ENCODE results near the gene CDC42EP3.

DNA sequence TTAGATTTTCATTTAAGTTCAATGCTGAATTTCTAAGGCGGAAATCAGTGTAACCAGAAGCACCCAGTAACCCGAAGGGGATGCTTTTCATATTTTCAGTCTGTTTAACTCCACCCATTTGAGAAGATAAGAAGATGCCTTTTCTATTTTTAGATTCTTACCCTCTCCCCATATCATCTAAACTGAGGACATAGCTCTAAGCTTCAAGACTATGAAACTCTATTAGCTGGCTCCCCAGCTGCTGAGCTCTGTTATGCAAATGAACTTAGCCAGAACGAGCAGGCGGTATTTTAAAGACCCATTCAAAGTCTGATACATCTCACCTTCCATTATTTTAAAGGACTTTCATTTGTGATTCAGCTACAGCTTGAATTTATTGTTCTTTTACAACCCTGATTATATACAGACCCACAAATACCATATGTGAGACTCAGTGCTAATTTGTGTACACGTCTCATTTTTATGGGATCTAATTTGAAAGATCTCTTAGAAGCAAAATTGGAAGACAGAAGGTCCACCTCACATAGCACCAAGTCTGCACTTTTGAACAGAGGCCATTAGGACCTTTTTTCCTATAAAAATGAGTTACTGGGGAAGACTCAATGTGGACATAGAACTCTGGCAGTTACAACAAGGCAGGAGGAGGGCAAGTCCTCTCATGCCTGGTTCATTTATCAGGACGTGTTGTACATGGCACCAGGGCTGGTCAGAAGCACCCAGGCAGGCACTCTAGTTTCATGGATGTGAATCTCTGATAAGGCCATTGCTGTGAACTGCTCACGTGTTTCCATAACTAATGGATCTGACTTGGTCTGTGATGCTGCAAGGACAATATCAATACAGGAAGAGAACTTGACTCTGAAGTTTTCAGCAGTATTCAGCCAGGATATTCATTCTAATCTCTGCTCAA, 16.3 kb downstream of the CDC42EP3 start:
- TF ChIP-seq, protein P1, sequence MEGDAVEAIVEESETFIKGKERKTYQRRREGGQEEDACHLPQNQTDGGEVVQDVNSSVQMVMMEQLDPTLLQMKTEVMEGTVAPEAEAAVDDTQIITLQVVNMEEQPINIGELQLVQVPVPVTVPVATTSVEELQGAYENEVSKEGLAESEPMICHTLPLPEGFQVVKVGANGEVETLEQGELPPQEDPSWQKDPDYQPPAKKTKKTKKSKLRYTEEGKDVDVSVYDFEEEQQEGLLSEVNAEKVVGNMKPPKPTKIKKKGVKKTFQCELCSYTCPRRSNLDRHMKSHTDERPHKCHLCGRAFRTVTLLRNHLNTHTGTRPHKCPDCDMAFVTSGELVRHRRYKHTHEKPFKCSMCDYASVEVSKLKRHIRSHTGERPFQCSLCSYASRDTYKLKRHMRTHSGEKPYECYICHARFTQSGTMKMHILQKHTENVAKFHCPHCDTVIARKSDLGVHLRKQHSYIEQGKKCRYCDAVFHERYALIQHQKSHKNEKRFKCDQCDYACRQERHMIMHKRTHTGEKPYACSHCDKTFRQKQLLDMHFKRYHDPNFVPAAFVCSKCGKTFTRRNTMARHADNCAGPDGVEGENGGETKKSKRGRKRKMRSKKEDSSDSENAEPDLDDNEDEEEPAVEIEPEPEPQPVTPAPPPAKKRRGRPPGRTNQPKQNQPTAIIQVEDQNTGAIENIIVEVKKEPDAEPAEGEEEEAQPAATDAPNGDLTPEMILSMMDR (IDR thresholded peaks at IDR 0.05; ENCODE audit: poor library complexity, severe bottlenecking): no peak
- TF ChIP-seq POLR2AphosphoS5 (IDR thresholded peaks at IDR 0.05) (no peak), SMC3 (conservative IDR thresholded peaks at IDR 0.05; ENCODE audit: poor library complexity) (no peak), TAF1 (IDR thresholded peaks at IDR 0.05; ENCODE audit: low read depth) (no peak)
- TF ChIP-seq, protein P2, sequence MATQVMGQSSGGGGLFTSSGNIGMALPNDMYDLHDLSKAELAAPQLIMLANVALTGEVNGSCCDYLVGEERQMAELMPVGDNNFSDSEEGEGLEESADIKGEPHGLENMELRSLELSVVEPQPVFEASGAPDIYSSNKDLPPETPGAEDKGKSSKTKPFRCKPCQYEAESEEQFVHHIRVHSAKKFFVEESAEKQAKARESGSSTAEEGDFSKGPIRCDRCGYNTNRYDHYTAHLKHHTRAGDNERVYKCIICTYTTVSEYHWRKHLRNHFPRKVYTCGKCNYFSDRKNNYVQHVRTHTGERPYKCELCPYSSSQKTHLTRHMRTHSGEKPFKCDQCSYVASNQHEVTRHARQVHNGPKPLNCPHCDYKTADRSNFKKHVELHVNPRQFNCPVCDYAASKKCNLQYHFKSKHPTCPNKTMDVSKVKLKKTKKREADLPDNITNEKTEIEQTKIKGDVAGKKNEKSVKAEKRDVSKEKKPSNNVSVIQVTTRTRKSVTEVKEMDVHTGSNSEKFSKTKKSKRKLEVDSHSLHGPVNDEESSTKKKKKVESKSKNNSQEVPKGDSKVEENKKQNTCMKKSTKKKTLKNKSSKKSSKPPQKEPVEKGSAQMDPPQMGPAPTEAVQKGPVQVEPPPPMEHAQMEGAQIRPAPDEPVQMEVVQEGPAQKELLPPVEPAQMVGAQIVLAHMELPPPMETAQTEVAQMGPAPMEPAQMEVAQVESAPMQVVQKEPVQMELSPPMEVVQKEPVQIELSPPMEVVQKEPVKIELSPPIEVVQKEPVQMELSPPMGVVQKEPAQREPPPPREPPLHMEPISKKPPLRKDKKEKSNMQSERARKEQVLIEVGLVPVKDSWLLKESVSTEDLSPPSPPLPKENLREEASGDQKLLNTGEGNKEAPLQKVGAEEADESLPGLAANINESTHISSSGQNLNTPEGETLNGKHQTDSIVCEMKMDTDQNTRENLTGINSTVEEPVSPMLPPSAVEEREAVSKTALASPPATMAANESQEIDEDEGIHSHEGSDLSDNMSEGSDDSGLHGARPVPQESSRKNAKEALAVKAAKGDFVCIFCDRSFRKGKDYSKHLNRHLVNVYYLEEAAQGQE (IDR thresholded peaks at IDR 0.05; ENCODE audit: borderline replicate concordance): no peak

All from neural cell (in vitro differentiated cells).